Lung (tissue), 12 donors: ENCODE data around the gene LMAN2L. TPM values are rescaled to one million over a fixed set of nuclear protein-coding genes. Genes with fewer than 3 reads are reported as not detected.
A peak's percentile ranks its signal among the peaks of the same experiment; 100 is the strongest.
"Not testable (repeated sequence)": the region's sequence is repeated elsewhere in the genome, so short reads cannot be mapped to it uniquely, and the experiment has no call there.

ENCODE experiments used
- ATAC-seq: fragments of 200-7000 bp; cut with Tn5 transposase; one replicate; pipeline ENCODE4 v1.9.1; 2020; ENCODE audit warnings: moderate number of reproducible peaks; ENCODE audit not compliant: insufficient read depth, low FRiP score
- DNase-seq, 3 donors: peaks; one replicate each; pipeline ENCODE4 v3.0.0-alpha.2; 2013 to 2017
- H3K27ac ChIP-seq, 2 donors: one replicate each; pipeline ENCODE4 v1.5.1; 2013; ENCODE audit warnings: mild to moderate bottlenecking in 2 of 2, moderate library complexity in 2 of 2, control low read depth in 1 of 2, inconsistent platforms in 1 of 2, low read depth in 1 of 2, low read length in 1 of 2
- H3K27me3 ChIP-seq, 3 donors: one replicate each; pipeline ENCODE4 v1.5.1; 2013; ENCODE audit warnings: low read length in 2 of 3; ENCODE audit not compliant: control insufficient read depth in 3 of 3, insufficient read depth in 3 of 3
- H3K36me3 ChIP-seq, 4 donors: one replicate each; pipeline ENCODE4 v1.5.1; 2013; ENCODE audit warnings: low read length in 4 of 4, mild to moderate bottlenecking in 1 of 4, moderate library complexity in 1 of 4; ENCODE audit not compliant: control insufficient read depth in 4 of 4, insufficient read depth in 4 of 4
- H3K4me1 ChIP-seq, 5 donors: one replicate each; pipeline ENCODE4 v1.5.1; 2013; ENCODE audit warnings: low read length in 5 of 5, mild to moderate bottlenecking in 2 of 5, moderate library complexity in 1 of 5; ENCODE audit not compliant: control insufficient read depth in 5 of 5, insufficient read depth in 5 of 5
- H3K4me3 ChIP-seq: one replicate; pipeline ENCODE4 v1.5.1; 2013; ENCODE audit warnings: mild to moderate bottlenecking, control low read depth, moderate library complexity
- H3K9ac ChIP-seq, 2 donors: one replicate each; pipeline ENCODE4 v1.5.1; 2013; ENCODE audit warnings: low read length in 2 of 2, control low read depth in 1 of 2; ENCODE audit not compliant: insufficient read depth in 1 of 2
- H3K9me3 ChIP-seq, 4 donors: one replicate each; pipeline ENCODE4 v1.5.1; 2013; ENCODE audit warnings: low read length in 3 of 4, mild to moderate bottlenecking in 1 of 4, moderate library complexity in 1 of 4; ENCODE audit not compliant: control insufficient read depth in 4 of 4, insufficient read depth in 3 of 4
- CTCF ChIP-seq: IDR thresholded peaks from 2 replicates; pipeline ENCODE4 v1.5.1; 2012; ENCODE audit warnings: mild to moderate bottlenecking; ENCODE audit errors: control extremely low read depth, extremely low read depth
- WGBS, 2 donors: extraction: QIAGEN DNeasy Blood & Tissue Kit; methylation state at CpG; one replicate each; pipeline ENCODE4 v1.1.7; 2013; 5-methylcytosine and 5-hydroxymethylcytosine counted together
- polyA plus RNA-seq, 2 donors: library from polyadenylated mRNA; stranded (reverse); fragments of 200-250 nt; gene quantifications; one replicate each; pipeline ENCODE4 v1.2.1, GENCODE V29; 2013
- total RNA-seq, 2 donors: library from RNA; depleted of rRNA in 1 of 2; stranded (reverse); fragments of >200 nt in 1 of 2; gene quantifications; one replicate each; pipeline ENCODE4 v1.2.1, GENCODE V29; 2014 to 2021
- donor health status: control.
- donor health status: control.
- donor health status: Bipolar disorder and iron deficiency.
- donor health status: healthy.
- donor health status: DM: yes; HTN: yes; CAD: no.

The LMAN2L gene
- total and polyA plus RNA-seq, 4 donors = 8.6 to 36.3 (median 16.5) TPM

- ATAC-seq = no peak
- 75 to 79% methylated on average over 11 of the region's 11 CpGs for WGBS, 2 donors
Observed at GRCh38 chr2:96668771-96669170, 71.1 kb downstream of the LMAN2L start.

GRCh38 chr2:96665717-96666116, 74.1 kb downstream of the LMAN2L start:
- not testable (repeated sequence) for H3K36me3 ChIP-seq
- peak overlapping the region in 1 of 2 donors; percentile 43 for H3K27ac ChIP-seq

More at GRCh38 chr2:96668771-96669170, 71.1 kb downstream of the LMAN2L start:
- no peak for TF ChIP-seq CTCF
- H3K4me3 ChIP-seq = no peak overlapping the region
- H3K9ac ChIP-seq = no peak overlapping the region
- DNase-seq = no peak
- peaks cover 0 to 4% (median 0%) of the 10 kb centered on the region in 5 donors for H3K4me1 ChIP-seq
- no peaks in the 10 kb centered on the region for H3K36me3 ChIP-seq
- no peaks in the 10 kb centered on the region for H3K27me3 ChIP-seq
- no peak overlapping the region for H3K27ac ChIP-seq
- H3K9me3 ChIP-seq = peaks cover 0 to 2% (median 0%) of the 10 kb centered on the region in 4 donors

GRCh38 chr2:96665083-96665569, 74.7 kb downstream of the LMAN2L start:
- Histone ChIP-seq H3K4me3 (no peak overlapping the region), H3K9me3 (peaks cover 0 to 2% (median 0%) of the 10 kb centered on the region in 4 donors), H3K27me3 (no peaks in the 10 kb centered on the region), H3K4me1 (peaks cover 0 to 4% (median 0%) of the 10 kb centered on the region in 5 donors), H3K36me3 (no peaks in the 10 kb centered on the region), H3K9ac (no peak overlapping the region), H3K27ac (peak overlapping the region; percentile 76)
- ATAC-seq = peak; percentile 92
- no peak for TF ChIP-seq CTCF
- 43 to 49% methylated on average over 3 of the region's 3 CpGs for WGBS, 2 donors
- DNase-seq = peak in 2 of 3 donors; percentile 31 to 69

More at GRCh38 chr2:96665717-96666116, 74.1 kb downstream of the LMAN2L start:
- ATAC-seq, H3K9ac ChIP-seq, H3K4me1 ChIP-seq, H3K27me3 ChIP-seq, DNase-seq, H3K9me3 ChIP-seq, H3K4me3 ChIP-seq: not testable (repeated sequence)
- 90 to 93% methylated on average over 3 of the region's 3 CpGs for WGBS, 2 donors

- H3K9ac ChIP-seq = no peak overlapping the region
- ATAC-seq (no peak), DNase-seq (no peak)
- H3K4me1 ChIP-seq = peaks cover 0 to 4% (median 0%) of the 10 kb centered on the region in 5 donors
- H3K9me3 ChIP-seq = peaks cover 0 to 2% (median 0%) of the 10 kb centered on the region in 4 donors
- H3K27ac ChIP-seq = peak overlapping the region; percentile 76
- no peaks in the 10 kb centered on the region for H3K27me3 ChIP-seq
- 61 to 85% methylated on average over 3 of the region's 3 CpGs for WGBS, 2 donors
- no peak for TF ChIP-seq CTCF
- H3K36me3 ChIP-seq = no peaks in the 10 kb centered on the region
- H3K4me3 ChIP-seq = no peak overlapping the region
Observed at GRCh38 chr2:96664366-96664925, 75.4 kb downstream of the LMAN2L start.
